Endothelial cell of umbilical vein (primary cell): ENCODE results near the gene TRANK1. TPM values are rescaled to one million over a fixed set of nuclear protein-coding genes. Genes with fewer than 3 reads are reported as not detected.

Experiments used
- BruUV-seq: library from RNA; stranded (reverse); fragments of 400-500 nt; replicated peaks from 2 replicates; lab custom pipeline; 2021; lab: Mats Ljungman, UMichigan
- CTCF ChIA-PET: fragments of 300-600, 350-600 bp; sonication (Branson Sonifier 250); formaldehyde crosslinking; loops from one replicate; lab custom pipeline; 2021; ENCODE audit warnings: antibody characterized with exemption, inconsistent platforms; lab: Charles Lee
- POLR2A ChIA-PET: fragments of 300-600, 350-600 bp; sonication (Branson Sonifier 250); formaldehyde crosslinking; loops from one replicate; lab custom pipeline; 2021; ENCODE audit warnings: antibody characterized with exemption, inconsistent platforms; lab: Charles Lee
- DNase-seq: peaks from one replicate; pipeline ENCODE4 v3.0.0-alpha.2; 2011; ENCODE audit warnings: low read depth, low spot score
- FAIRE-seq: peaks from 2 replicates; lab custom pipeline; 2011; peaks lifted over from hg19 to GRCh38; lab: Jason Lieb, UNC
- H2AFZ ChIP-seq: 2 replicates; pipeline ENCODE4 v1.6.0; 2012; ENCODE audit warnings: low read depth, low read length, control low read depth, inconsistent platforms
- H3K27ac ChIP-seq: 2 replicates; pipeline ENCODE4 v1.5.1; 2011; ENCODE audit warnings: low read depth, mild to moderate bottlenecking, control low read depth, low read length, moderate library complexity; ENCODE audit not compliant: insufficient read depth
- H3K27me3 ChIP-seq, 2 experiments: 2 replicates each; pipeline versions ENCODE4 v1.6.0 to v1.6.1; 2011; ENCODE audit warnings: low read length in 2 of 2, mixed read lengths in 1 of 2; ENCODE audit not compliant: control insufficient read depth in 2 of 2, insufficient read depth in 2 of 2
- H3K36me3 ChIP-seq, 2 experiments: 2 replicates in 1 of 2; 3 replicates in 1 of 2; pipeline ENCODE4 v1.5.1; 2011; ENCODE audit warnings: low read length in 2 of 2, mild to moderate bottlenecking in 1 of 2, moderate library complexity in 1 of 2; ENCODE audit not compliant: control insufficient read depth in 2 of 2, insufficient read depth in 2 of 2; ENCODE audit errors: extremely low read depth in 1 of 2
- H3K4me1 ChIP-seq: 3 replicates; pipeline ENCODE4 v1.5.1; 2011; ENCODE audit warnings: mild to moderate bottlenecking, low read length; ENCODE audit not compliant: control insufficient read depth, insufficient read depth; ENCODE audit errors: extremely low read depth
- H3K4me2 ChIP-seq: 2 replicates; pipeline ENCODE4 v1.6.1; 2011; ENCODE audit warnings: low read length, control low read depth, mixed read lengths; ENCODE audit not compliant: insufficient read depth
- H3K4me3 ChIP-seq, 3 experiments: fragments of 200-600 bp in 1 of 3; sonication (generic), shearing (Covaris generic) in 1 of 3; replicated peaks in 1 of 3; 2 replicates each; pipeline ENCODE4 v1.5.1; 2011 to 2016; ENCODE audit warnings: control low read depth in 3 of 3, low read length in 3 of 3, mild to moderate bottlenecking in 2 of 3, inconsistent platforms in 1 of 3, low read depth in 1 of 3, moderate library complexity in 1 of 3; ENCODE audit not compliant: insufficient read depth in 1 of 3
- H3K79me2 ChIP-seq: 2 replicates; pipeline ENCODE4 v1.6.0; 2012; ENCODE audit warnings: low read length, inconsistent platforms; ENCODE audit not compliant: control insufficient read depth, insufficient read depth
- H3K9ac ChIP-seq: replicated peaks from 2 replicates; pipeline ENCODE3; 2011; ENCODE audit warnings: low read length, control low read depth; ENCODE audit not compliant: insufficient read depth; ENCODE audit errors: extremely low read depth
- H3K9me1 ChIP-seq: replicated peaks from 3 replicates; pipeline ENCODE4 v1.6.0; 2011; ENCODE audit warnings: mild to moderate bottlenecking, low read length; ENCODE audit not compliant: control insufficient read depth, insufficient read depth; ENCODE audit errors: extremely low read depth
- H3K9me3 ChIP-seq: replicated peaks from 2 replicates; pipeline ENCODE4 v1.5.1; 2012; ENCODE audit warnings: low read length, inconsistent platforms; ENCODE audit not compliant: control insufficient read depth, insufficient read depth
- H4K20me1 ChIP-seq: replicated peaks from 2 replicates; pipeline ENCODE3; 2011; ENCODE audit warnings: mild to moderate bottlenecking, low read length; ENCODE audit not compliant: control insufficient read depth, insufficient read depth; ENCODE audit errors: extremely low read depth
- EZH2 ChIP-seq: IDR thresholded peaks from 2 replicates; pipeline ENCODE4 v1.6.1; 2012; ENCODE audit warnings: borderline replicate concordance, low read depth, mild to moderate bottlenecking, moderate library complexity, low read length, inconsistent platforms; ENCODE audit not compliant: severe bottlenecking
- FOS ChIP-seq: IDR thresholded peaks from 2 replicates; pipeline ENCODE4 v1.6.1; 2011; ENCODE audit warnings: mild to moderate bottlenecking, low read length, moderate library complexity, borderline replicate concordance; ENCODE audit not compliant: insufficient read depth
- GATA2 ChIP-seq: IDR thresholded peaks from 2 replicates; pipeline ENCODE4 v1.7.0; 2011; ENCODE audit warnings: low read depth, mild to moderate bottlenecking, moderate library complexity, mixed read lengths, low read length; ENCODE audit not compliant: insufficient read length, insufficient read depth
- JUN ChIP-seq: IDR thresholded peaks from 2 replicates; pipeline ENCODE4 v1.6.1; 2011; ENCODE audit warnings: borderline replicate concordance, low read depth; ENCODE audit not compliant: insufficient read length, insufficient read depth
- MAX ChIP-seq: IDR thresholded peaks from 2 replicates; pipeline ENCODE4 v1.6.1; 2011; ENCODE audit not compliant: insufficient read depth, insufficient read length
- MYC ChIP-seq: IDR thresholded peaks from one replicate; pipeline ENCODE4 v1.6.1; 2011; ENCODE audit warnings: mild to moderate bottlenecking, low read depth, low read length
- POLR2A ChIP-seq: IDR thresholded peaks from 2 replicates; pipeline ENCODE4 v1.6.1; 2012; ENCODE audit warnings: low read depth, mild to moderate bottlenecking, control low read depth, low read length
- POLR2AphosphoS5 ChIP-seq: IDR thresholded peaks from 2 replicates; pipeline ENCODE4 v1.6.1; 2012; ENCODE audit warnings: low read depth, mild to moderate bottlenecking, control low read depth, low read length, moderate library complexity; ENCODE audit not compliant: insufficient read depth
- dilution Hi-C: fragments of 300-500 bp; cut with MboI; formaldehyde crosslinking; loops from one replicate; pipeline ENCODE4 v1.15.0; 2019; ENCODE audit warnings: low sequenced_read_pairs; ENCODE audit not compliant: extremely low pct_ligation_motif_present
- intact Hi-C: fragments of 100-400 bp; cut with micrococcal nuclease; formaldehyde crosslinking; loops from one replicate; pipeline ENCODE4 v1.10.0; 2022
- polyA plus RNA-seq, 4 experiments: library from polyadenylated mRNA; depleted of rRNA in 3 of 4; stranded (reverse) in 3 of 4; unstranded in 1 of 4; fragments of >200 nt; gene quantifications; 2 replicates each; pipeline versions ENCODE4 v1.2.1 to v1.2.3, GENCODE V29; 2011 to 2012; ENCODE audit warnings: missing spikeins in 1 of 4
- total RNA-seq: library from RNA; stranded (reverse); gene quantifications from 2 replicates; pipeline ENCODE4 v1.2.3, GENCODE V29; 2021
- TF ChIP-seq, protein P1 (sequence below), 2 donors: IDR thresholded peaks; 1 replicate in 1 of 2; 2 replicates in 1 of 2; pipeline ENCODE4 v1.5.1; 2011; ENCODE audit warnings: low read length in 2 of 2, mild to moderate bottlenecking in 2 of 2, moderate library complexity in 2 of 2, control low read depth in 1 of 2, inconsistent platforms in 1 of 2, low read depth in 1 of 2; ENCODE audit not compliant: insufficient read depth in 1 of 2; ENCODE audit errors: extremely low read depth in 1 of 2

TRANK1 gene
- total and polyA plus RNA-seq, 2 donors (not counting 3 experiments of a cell fraction or from before 2014, with no cell fraction given) = 4.6 to 14.4 TPM

- POLR2A ChIA-PET = interaction anchor here (0.7 kb wide), 1 partner anchor 36 kb away, joined by 9 read pairs; no protein-coding TSS in a partner anchor
- no peak for TF ChIP-seq POLR2A
- TF ChIP-seq GATA2 = peak; percentile 87
- H4K20me1 ChIP-seq = peaks cover 2% of the 10 kb centered on the region
- CTCF ChIA-PET = interaction anchor here (1.1 to 1.9 kb wide), 4 partner anchors 9 to 30 kb away, joined by 5 to 7 read pairs (median 6); no protein-coding TSS in a partner anchor
- no TSS peak for BruUV-seq
- peak overlapping the region in 1 of 3 experiments; percentile 12 for H3K4me3 ChIP-seq
- peak overlapping the region; percentile 53 for H3K4me2 ChIP-seq
- H3K27me3 ChIP-seq = no peaks in the 10 kb centered on the region
- peaks cover 44% of the 10 kb centered on the region for H3K79me2 ChIP-seq
- H3K27ac ChIP-seq = no peak overlapping the region
- no peak for FAIRE-seq
- peaks cover 6 to 8% of the 10 kb centered on the region in 2 experiments for H3K36me3 ChIP-seq
- no peaks in the 10 kb centered on the region for H3K9me3 ChIP-seq
- no peak overlapping the region for H2AFZ ChIP-seq
- no peak overlapping the region for H3K9ac ChIP-seq
- no peaks in the 10 kb centered on the region for H3K9me1 ChIP-seq
- peak; percentile 19 for DNase-seq
- dilution Hi-C loops (no loop called here), intact Hi-C loops (no loop called here)
- peaks cover 41% of the 10 kb centered on the region for H3K4me1 ChIP-seq
Observed at GRCh38 chr3:36988356-36988755, 43.5 kb upstream of the TRANK1 start.

DNA sequence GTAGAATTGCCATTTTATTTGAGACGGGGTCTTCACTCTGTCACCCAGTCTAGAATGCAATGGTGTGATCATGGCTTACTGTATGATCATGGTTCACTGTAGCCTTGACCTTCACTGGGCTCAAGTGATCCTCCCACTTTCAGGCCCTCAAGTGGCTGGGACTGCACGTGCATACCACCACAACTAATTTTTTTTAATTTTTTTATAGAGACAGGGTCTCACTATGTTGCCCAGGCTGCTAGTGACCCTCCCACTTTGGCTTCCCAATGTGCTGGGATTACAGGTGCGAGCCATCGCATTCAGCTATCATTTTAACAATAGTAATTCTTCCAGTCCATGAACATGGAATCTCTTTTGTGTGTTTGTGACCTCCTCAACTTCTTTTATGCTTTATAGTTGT, 36.2 kb upstream of the TRANK1 start:
- Histone ChIP-seq H3K9me3 (no peaks in the 10 kb centered on the region), H3K4me2 (no peak overlapping the region), H3K27ac (no peak overlapping the region), H3K9me1 (no peaks in the 10 kb centered on the region), H4K20me1 (no peaks in the 10 kb centered on the region), H3K4me1 (no peaks in the 10 kb centered on the region), H3K27me3 (no peaks in the 10 kb centered on the region), H2AFZ (no peak overlapping the region), H3K4me3 (no peak overlapping the region), H3K9ac (no peak overlapping the region), H3K36me3 (peaks cover 3 to 8% of the 10 kb centered on the region in 2 experiments), H3K79me2 (no peaks in the 10 kb centered on the region)
- POLR2A ChIA-PET = no interaction called here
- dilution Hi-C loops (no loop called here), intact Hi-C loops (no loop called here)
- DNase-seq (no peak), FAIRE-seq (no peak)
- CTCF ChIA-PET = interaction anchor here (1.5 kb wide), 1 partner anchor 15 kb away, joined by 3 read pairs; no protein-coding TSS in a partner anchor
- TF ChIP-seq POLR2A (no peak), MAX (no peak), FOS (no peak), POLR2AphosphoS5 (no peak), MYC (no peak), GATA2 (no peak), EZH2 (no peak), JUN (no peak)
- TF ChIP-seq, protein P1, sequence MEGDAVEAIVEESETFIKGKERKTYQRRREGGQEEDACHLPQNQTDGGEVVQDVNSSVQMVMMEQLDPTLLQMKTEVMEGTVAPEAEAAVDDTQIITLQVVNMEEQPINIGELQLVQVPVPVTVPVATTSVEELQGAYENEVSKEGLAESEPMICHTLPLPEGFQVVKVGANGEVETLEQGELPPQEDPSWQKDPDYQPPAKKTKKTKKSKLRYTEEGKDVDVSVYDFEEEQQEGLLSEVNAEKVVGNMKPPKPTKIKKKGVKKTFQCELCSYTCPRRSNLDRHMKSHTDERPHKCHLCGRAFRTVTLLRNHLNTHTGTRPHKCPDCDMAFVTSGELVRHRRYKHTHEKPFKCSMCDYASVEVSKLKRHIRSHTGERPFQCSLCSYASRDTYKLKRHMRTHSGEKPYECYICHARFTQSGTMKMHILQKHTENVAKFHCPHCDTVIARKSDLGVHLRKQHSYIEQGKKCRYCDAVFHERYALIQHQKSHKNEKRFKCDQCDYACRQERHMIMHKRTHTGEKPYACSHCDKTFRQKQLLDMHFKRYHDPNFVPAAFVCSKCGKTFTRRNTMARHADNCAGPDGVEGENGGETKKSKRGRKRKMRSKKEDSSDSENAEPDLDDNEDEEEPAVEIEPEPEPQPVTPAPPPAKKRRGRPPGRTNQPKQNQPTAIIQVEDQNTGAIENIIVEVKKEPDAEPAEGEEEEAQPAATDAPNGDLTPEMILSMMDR (IDR thresholded peaks at IDR 0.05; ENCODE audit: extremely low read depth in 1 of 2, insufficient read depth in 1 of 2, low read depth in 1 of 2, low read length in 2 of 2) = no peak
- BruUV-seq = no TSS peak
